HG03457 (cell line): Measurements from ENCODE around the gene TBC1D19.

Source experiments
- ATAC-seq: cut with Tn5 transposase; IDR thresholded peaks from one replicate; pipeline ENCODE4 v1.9.1; 2021; ENCODE audit warnings: moderate number of reproducible peaks; ENCODE audit not compliant: unreplicated experiment

TBC1D19 gene

GRCh38 chr4:26729027-26729426 lies 145.1 kb downstream of the TBC1D19 start:
- ATAC-seq: no peak

GRCh38 chr4:26729547-26729946 lies 145.7 kb downstream of the TBC1D19 start:
- ATAC-seq: no peak

GRCh38 chr4:26731351-26732035 lies 147.6 kb downstream of the TBC1D19 start:
- ATAC-seq: peak; percentile 84

GRCh38 chr4:26732356-26732755 lies 148.5 kb downstream of the TBC1D19 start:
- ATAC-seq: no peak

- ATAC-seq: no peak
Measured at GRCh38 chr4:26736621-26737020, 152.7 kb downstream of the TBC1D19 start.

GRCh38 chr4:26737385-26737784 lies 153.5 kb downstream of the TBC1D19 start:
- ATAC-seq: no peak

- no peak for ATAC-seq
Measured at GRCh38 chr4:26741491-26741871, 157.6 kb downstream of the TBC1D19 start.

- ATAC-seq: peak; percentile 99
Measured at GRCh38 chr4:26746802-26747213, 162.9 kb downstream of the TBC1D19 start.

GRCh38 chr4:26748811-26749210 lies 164.9 kb downstream of the TBC1D19 start:
- no peak for ATAC-seq

GRCh38 chr4:26749867-26750266 lies 166.0 kb downstream of the TBC1D19 start:
- no peak for ATAC-seq

GRCh38 chr4:26751004-26751403 lies 167.1 kb downstream of the TBC1D19 start:
- no peak for ATAC-seq

- peak; percentile 77 for ATAC-seq
Measured at GRCh38 chr4:26751838-26752237, 168.0 kb downstream of the TBC1D19 start.

GRCh38 chr4:26753187-26753586 lies 169.3 kb downstream of the TBC1D19 start:
- ATAC-seq: no peak

GRCh38 chr4:26753617-26754016 lies 169.7 kb downstream of the TBC1D19 start:
- ATAC-seq: no peak

GRCh38 chr4:26757751-26758150 lies 173.9 kb downstream of the TBC1D19 start:
- ATAC-seq: no peak

- no peak for ATAC-seq
Measured at GRCh38 chr4:26758899-26759298, 175.0 kb downstream of the TBC1D19 start.

- ATAC-seq: no peak
Measured at GRCh38 chr4:26762650-26763049, 178.8 kb downstream of the TBC1D19 start.

- ATAC-seq: no peak
Measured at GRCh38 chr4:26763063-26763462, 179.2 kb downstream of the TBC1D19 start.

GRCh38 chr4:26763648-26764047 lies 179.8 kb downstream of the TBC1D19 start:
- no peak for ATAC-seq

- ATAC-seq: no peak
Measured at GRCh38 chr4:26764231-26764630, 180.3 kb downstream of the TBC1D19 start.

- no peak for ATAC-seq
Measured at GRCh38 chr4:26765515-26765914, 181.6 kb downstream of the TBC1D19 start.

GRCh38 chr4:26766141-26766540 lies 182.3 kb downstream of the TBC1D19 start:
- ATAC-seq: no peak
